ENCODE measurements around the gene TRPM3. TPM values are rescaled to one million over a fixed set of nuclear protein-coding genes. Genes with fewer than 3 reads are reported as not detected.

Gene TRPM3
- total RNA-seq, 1 donor from 2014 or later, result 0.15 TPM

DNA sequence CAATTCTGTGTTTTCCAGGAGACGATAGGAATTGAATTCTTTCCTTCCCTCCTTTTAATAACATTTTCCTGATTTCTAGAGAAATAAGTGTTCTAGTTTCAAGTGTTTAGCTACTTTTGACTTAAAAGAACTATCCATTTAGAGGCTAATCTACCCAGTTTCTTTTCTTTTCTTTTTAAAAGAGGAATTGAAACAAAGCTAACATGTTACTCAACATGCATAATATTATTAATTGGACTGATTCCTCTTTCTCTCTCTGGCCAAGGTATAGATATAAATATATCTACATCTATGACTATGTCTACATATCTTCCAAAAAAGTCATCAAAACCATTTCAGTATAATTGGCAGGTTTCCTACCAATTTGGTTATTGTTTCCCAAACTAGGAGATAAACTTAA, 309.8 kb downstream of the TRPM3 start:
- Histone ChIP-seq H3K36me3 (no peaks in the 10 kb centered on the region), H3K27ac (no peak overlapping the region), H3K4me1 (no peaks in the 10 kb centered on the region), H3K27me3 (ENCODE audit: low read depth) (no peaks in the 10 kb centered on the region), H3K4me3 (no peak overlapping the region), H3K9me3 (no peaks in the 10 kb centered on the region)
- ATAC-seq (no peak), DNase-seq (no peak)
- intact Hi-C loops (cut with DNase I), result no loop called here
- TF ChIP-seq, protein P1, sequence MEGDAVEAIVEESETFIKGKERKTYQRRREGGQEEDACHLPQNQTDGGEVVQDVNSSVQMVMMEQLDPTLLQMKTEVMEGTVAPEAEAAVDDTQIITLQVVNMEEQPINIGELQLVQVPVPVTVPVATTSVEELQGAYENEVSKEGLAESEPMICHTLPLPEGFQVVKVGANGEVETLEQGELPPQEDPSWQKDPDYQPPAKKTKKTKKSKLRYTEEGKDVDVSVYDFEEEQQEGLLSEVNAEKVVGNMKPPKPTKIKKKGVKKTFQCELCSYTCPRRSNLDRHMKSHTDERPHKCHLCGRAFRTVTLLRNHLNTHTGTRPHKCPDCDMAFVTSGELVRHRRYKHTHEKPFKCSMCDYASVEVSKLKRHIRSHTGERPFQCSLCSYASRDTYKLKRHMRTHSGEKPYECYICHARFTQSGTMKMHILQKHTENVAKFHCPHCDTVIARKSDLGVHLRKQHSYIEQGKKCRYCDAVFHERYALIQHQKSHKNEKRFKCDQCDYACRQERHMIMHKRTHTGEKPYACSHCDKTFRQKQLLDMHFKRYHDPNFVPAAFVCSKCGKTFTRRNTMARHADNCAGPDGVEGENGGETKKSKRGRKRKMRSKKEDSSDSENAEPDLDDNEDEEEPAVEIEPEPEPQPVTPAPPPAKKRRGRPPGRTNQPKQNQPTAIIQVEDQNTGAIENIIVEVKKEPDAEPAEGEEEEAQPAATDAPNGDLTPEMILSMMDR (IDR thresholded peaks at IDR 0.05), result no peak

- DNase-seq (no peak), ATAC-seq (no peak)
- no peaks in the 10 kb centered on the region for H3K36me3 ChIP-seq
- no peaks in the 10 kb centered on the region for H3K9me3 ChIP-seq
- intact Hi-C loops (cut with DNase I), result no loop called here
- no peaks in the 10 kb centered on the region for H3K4me1 ChIP-seq
- TF ChIP-seq, protein P1 (IDR thresholded peaks at IDR 0.05), result no peak
- no peaks in the 10 kb centered on the region for H3K27me3 ChIP-seq (ENCODE audit: low read depth)
- no peak overlapping the region for H3K4me3 ChIP-seq
- H3K27ac ChIP-seq, result no peak overlapping the region
These were observed 314.5 kb downstream of the TRPM3 start for GRCh38 chr9:70806875-70807274.

GRCh38 chr9:70805949-70806348, 315.5 kb downstream of the TRPM3 start:
- ATAC-seq (peak; percentile 47 to 64), DNase-seq (no peak)
- H3K4me1 ChIP-seq, result no peaks in the 10 kb centered on the region
- no peaks in the 10 kb centered on the region for H3K27me3 ChIP-seq (ENCODE audit: low read depth)
- intact Hi-C loops (cut with DNase I), result no loop called here
- H3K27ac ChIP-seq, result no peak overlapping the region
- no peaks in the 10 kb centered on the region for H3K36me3 ChIP-seq
- TF ChIP-seq, protein P1 (IDR thresholded peaks at IDR 0.05), result no peak
- no peak overlapping the region for H3K4me3 ChIP-seq
- H3K9me3 ChIP-seq, result no peaks in the 10 kb centered on the region

GRCh38 chr9:70802758-70803436, 318.5 kb downstream of the TRPM3 start:
- intact Hi-C loops (cut with DNase I), result no loop called here
- no peaks in the 10 kb centered on the region for H3K9me3 ChIP-seq
- DNase-seq, result no peak

DNA sequence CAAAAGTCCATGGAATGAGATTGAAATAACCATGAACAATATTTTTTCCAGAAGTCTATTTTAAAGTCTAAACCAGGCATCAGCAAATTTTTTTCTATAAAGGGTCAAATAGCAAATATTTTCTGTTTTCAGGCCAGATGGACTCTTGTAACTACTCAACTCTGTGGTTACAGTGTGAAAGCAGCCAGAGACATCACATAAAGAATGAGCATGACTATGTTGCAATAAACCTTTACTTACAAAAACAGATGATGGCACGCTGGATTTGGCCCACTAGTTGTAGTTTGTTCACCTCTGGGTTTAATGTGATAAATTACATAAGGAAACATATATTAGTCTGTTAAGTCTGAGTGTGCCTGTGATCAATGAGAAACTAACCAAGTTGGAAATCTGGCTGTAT, 319.2 kb downstream of the TRPM3 start:
- TF ChIP-seq, protein P1 (IDR thresholded peaks at IDR 0.05), result no peak
- no peak overlapping the region for H3K27ac ChIP-seq
- no peak for ATAC-seq
- intact Hi-C loops (cut with DNase I), result no loop called here
- no peaks in the 10 kb centered on the region for H3K27me3 ChIP-seq (ENCODE audit: low read depth)
- no peak for DNase-seq
- no peaks in the 10 kb centered on the region for H3K4me1 ChIP-seq
- no peaks in the 10 kb centered on the region for H3K9me3 ChIP-seq
- no peak overlapping the region for H3K4me3 ChIP-seq
- H3K36me3 ChIP-seq, result no peaks in the 10 kb centered on the region

More at GRCh38 chr9:70802758-70803436, 318.5 kb downstream of the TRPM3 start:
- no peak overlapping the region for H3K4me3 ChIP-seq
- H3K36me3 ChIP-seq, result no peaks in the 10 kb centered on the region
- no peak for ATAC-seq
- no peaks in the 10 kb centered on the region for H3K4me1 ChIP-seq
- H3K27me3 ChIP-seq (ENCODE audit: low read depth), result no peaks in the 10 kb centered on the region
- TF ChIP-seq, protein P1 (IDR thresholded peaks at IDR 0.05), result no peak
- no peak overlapping the region for H3K27ac ChIP-seq
